HG03280 (cell line): ENCODE measurements around the gene TTLL12.
"Not testable (repeated sequence)": the region's sequence is repeated elsewhere in the genome, so short reads cannot be mapped to it uniquely, and the experiment has no call there.

Source experiments
- ATAC-seq: cut with Tn5 transposase; IDR thresholded peaks from one replicate; pipeline ENCODE4 v1.9.1; 2021; ENCODE audit warnings: mild to moderate bottlenecking, moderate library complexity; ENCODE audit not compliant: unreplicated experiment

TTLL12 gene

DNA sequence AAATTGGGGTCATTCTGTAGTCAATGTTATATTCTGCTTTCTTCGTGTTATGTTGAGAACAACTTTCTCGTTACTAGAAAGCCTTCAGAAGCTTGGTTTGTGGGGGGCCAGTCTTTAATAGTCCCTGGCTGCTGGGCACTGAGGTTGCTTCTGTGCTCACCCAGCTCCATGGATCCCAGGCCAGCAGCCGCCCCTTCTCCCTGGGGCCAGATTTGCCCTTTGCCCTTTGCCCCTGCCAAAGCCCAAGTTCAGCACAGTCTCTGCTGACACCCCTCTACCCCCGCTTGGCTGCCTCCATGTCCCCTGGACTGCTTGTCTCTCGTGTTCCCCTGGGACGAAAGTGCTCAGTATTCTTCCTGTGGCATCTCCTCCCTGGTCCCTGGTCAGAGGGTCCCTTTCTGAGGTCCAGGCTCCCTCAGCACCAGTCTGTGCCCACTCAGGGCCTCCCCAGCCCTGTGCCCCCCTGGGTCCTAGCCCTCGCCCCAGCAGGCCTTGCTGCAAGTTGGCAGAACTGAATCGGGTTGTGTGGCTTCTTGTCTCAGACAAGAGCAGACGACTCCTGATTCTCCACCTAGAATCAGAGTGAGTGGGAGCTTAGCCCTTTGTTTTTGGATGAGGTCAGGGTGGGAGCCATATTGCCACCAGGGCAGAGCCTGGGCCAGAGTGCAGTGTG lies 28.9 kb downstream of the TTLL12 start:
- ATAC-seq, result no peak

DNA sequence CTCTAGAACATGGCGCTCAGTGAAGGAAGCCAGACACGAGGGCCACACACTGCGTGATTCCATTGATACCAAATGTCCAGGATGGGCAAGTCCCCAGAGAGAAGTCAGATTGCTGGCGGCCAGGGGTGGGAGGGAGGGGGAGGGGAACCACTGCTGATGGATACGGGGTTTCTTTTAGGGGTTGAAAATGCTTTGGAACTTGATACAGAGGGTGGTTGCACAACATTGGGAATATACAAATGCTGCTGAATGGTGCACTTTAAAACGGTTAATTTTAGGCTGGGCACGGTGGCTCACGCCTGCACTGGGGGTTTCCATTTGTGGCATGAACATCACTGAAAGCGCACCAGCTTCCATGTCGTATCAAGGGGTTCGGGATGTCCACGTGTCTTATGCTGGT lies 30.5 kb downstream of the TTLL12 start:
- ATAC-seq, result no peak

DNA sequence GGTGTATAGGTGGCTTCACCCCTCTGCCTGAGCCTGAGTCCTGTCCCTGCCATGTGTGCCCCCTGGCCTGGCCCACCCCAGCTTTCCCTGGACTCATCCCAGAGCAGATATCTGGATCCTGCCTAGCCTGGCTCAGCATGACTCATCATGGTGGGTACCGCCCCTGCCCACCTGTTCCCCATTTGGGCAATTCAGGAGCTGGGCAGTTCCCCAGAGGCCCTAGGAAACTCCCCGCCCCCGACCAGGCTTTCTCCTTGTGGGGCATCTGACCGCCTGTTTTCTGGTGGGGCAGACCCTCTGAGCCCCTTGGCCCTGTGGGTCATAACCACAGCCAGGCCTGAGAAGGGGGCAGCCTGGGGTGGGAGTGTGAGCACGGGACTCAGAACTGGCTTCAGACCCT lies 31.1 kb downstream of the TTLL12 start:
- ATAC-seq, result no peak

DNA sequence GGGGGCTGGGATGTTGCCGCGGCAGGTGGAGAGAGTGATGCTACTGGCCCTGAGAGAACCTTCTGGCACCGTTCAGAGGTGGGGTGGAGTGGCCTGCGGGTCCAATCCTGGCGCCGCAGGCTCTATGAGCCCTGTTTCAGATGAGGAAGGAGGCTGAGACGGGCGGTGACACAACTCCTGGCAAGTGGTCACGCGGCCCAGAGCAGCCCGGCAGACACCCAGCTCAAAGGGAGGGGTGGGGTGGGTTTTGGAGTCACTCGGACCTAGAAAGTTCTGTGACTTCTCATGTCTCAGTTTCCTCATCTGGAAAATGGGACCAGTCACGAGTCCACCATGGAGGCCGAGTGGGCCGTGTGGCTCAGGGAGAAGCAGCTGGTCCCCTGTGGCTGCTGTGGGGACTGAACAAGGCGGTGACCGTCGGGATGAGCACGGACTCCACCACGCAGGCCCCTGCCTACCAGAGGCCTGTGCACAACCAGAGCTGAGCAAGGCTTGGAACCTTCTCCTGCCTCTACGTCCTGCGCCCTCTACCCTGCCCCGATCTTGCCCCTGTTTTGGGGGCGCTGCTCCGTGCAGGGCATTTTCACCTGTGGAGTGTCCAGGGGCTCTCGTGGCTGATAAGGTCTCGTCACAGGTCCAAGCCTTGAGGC lies 31.9 kb downstream of the TTLL12 start:
- no peak for ATAC-seq

DNA sequence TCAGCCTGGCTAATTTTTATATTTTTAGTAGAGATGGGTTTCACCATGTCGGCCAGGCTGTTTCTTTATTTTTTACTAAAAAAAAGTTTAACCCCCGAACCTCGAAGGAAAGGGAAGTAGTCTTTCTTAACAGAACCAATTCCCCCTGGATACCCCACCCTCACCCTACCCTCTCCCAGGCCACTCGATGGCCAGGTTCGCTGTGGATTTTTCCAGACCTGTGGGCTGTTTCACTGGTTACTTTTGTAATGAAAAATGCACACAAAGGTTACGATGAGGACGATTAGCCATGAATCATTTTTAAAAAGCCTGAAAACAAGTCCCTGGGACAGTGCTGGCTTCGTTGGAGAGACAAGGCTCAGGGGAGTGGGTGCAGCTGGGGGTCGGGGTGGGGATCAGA lies 33.0 kb downstream of the TTLL12 start:
- no peak for ATAC-seq

DNA sequence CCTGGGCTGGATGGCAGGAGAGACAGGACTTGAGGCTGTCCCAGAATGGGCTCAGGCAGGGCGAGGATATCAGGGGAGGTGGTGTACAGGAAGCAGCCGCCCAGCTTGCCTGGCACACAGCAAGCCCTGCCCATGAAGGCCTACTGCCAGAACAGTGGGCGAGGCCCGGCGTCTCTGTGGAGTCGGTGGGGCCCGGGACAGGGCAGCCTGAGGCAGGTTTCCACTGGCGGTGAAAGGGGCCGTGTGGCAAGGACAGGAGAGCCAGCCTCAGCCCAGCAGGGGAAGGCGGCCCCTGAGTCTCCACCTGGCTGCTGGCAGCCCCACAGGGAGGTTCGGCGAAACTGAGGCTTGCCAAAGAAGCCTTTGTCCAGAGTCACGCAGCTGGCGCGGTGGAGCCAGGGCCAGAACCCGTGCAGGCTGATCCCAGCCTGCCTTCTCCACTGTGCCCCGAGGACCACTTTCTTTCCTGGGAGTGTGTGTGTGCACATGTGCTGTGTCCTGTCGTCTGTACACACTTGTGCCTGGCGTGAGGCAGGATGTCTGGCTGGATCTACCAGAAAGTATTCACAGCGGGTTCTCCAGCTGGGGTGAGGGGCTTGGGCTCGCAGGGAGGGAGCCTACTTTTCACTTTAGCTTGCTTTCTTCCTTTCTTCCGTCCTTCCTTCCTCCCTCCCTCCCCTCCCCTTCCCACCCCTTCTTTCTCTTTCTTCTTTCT lies 34.4 kb downstream of the TTLL12 start:
- no peak for ATAC-seq

DNA sequence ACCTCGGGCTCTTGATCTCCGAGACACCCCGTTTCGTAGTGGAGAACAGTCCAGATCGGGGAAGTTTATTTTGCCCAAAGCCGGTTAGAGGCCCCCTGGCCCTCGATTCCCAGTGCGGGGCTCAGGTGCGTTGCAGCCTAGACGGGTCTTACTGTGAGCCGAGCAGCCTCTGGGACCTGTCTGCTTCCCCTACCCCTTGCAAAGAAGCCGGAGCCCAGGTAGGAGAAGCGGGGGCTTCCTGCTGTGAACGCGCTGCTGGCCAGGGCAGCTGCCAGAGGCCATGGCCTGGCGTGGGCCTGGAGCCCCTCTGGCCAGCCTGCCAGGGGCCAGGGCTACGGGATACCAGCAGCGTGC lies 35.0 kb downstream of the TTLL12 start:
- no peak for ATAC-seq

DNA sequence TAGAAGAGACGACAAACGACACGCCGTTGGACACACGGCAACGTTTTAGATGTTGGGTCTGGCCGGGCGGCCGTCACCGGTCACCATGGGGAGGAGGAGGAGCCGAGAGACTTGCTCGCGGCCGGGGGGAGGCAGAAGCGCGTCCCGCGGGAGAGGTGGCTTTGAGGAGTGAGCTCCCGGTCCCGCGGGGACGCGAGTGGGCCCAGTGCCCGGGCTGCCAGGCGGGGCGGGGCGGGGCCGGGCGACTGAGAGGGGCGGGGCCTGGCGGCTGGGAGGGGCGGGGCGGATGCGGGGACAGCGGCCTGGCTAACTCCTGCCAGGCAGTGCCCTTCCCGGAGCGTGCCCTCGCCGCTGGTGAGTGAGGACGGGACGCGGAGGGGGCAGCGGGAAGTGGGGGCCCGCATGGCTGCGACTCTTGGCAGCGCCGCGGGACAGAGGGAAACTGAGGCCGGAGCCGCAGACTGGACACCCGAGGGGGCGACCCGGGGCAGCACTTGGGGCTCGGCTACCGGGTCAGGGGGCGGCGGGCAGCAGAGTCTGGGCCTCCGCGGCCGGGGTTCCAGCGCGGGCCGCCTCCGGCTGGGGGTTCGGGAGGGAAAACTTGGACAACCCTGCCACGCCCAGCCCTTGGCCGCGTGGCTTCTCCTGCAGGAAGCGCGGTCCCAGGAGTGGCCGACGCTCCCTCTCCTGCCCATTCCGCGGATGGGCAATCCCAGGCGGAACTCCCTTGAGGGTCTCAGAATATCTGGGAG lies 35.5 kb downstream of the TTLL12 start, which contains the start of gene TSPO:
Gene TSPO, plus strand, starts transcription at position 309 of the 752 bp plus-strand sequence. CDS start 7,680 bp downstream, outside the sequence.
- peak; percentile 43 for ATAC-seq

DNA sequence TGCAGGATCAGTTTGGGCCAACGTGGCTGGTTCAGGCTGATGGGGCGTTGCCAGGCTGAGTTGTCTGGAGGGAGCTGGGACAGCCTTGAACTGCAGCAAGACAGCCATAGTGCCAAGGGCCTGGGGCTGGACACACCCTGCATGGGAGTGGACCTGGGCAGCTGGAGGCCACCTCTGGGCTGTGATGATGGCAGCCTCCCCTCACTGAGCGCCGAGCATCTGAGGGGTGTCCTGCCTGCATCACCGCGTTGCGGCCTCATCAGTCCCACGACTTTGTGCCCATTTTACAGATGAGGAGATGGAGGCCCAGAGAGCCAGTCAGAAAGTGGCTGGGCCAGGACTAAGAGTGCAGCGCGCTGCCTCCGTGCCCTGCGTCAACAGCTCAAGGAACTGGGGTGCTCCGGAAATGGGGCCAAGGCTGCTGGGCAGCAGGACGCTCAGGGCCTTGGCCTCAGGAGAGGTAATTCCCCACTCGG lies 36.2 kb downstream of the TTLL12 start:
- no peak for ATAC-seq

DNA sequence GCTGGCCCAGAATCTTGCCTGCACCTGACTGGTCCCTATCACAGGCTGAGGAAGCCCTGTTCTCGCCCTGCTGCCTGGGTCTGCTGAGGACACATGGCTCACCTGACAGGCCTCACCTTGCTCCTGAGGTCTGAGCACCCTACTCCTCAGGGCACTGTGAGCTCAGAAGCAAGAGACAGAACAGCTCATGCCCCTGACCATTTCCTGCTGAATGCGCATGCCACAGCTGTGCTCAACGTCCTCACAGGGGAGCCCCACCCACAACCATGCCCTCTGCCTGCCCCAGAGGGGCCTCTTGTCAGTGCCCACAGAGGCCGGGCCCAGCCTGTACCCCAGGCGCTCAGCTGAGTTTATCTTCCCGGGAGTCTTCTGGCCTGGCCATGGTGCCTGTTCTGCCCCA lies 38.4 kb downstream of the TTLL12 start:
- ATAC-seq, result no peak

DNA sequence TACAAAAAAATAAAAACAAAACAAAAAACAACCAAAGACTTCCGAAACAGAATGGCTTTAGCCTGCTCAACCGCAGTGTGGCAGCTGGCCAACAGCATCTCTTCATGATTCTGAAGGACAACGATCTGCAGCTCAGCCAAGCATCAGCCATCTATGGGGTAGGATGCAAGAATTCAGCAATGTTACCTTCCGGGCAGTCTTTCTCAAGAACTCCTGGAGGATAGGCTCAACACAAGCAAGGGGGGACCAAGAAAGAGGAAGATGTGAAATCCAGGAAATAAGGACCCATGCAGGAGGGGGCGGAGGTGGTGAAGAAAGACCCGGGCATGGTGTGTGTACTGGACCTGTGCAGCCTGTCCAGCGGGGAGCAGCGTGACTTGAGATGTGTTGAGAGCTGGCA lies 39.1 kb downstream of the TTLL12 start:
- ATAC-seq, result no peak

DNA sequence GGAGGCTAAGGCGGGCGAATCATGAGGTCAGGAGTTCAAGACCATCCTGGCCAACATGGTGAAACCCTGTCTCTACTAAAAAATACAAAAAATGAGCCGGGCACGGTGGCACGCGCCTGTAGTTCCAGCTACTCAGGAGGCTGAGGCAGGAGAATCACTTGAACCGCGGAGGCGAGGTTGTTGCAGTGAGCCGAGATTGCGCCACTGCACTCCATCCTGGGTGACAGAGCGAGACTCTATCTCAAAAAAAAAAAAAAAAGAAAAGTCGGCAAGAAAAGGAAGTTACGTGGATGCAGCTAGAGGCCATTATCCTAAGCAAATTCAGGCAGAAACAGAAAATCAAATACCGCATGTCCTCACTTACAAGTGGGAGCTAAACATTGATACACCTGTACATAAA lies 40.6 kb downstream of the TTLL12 start:
- ATAC-seq, result not testable (repeated sequence)

DNA sequence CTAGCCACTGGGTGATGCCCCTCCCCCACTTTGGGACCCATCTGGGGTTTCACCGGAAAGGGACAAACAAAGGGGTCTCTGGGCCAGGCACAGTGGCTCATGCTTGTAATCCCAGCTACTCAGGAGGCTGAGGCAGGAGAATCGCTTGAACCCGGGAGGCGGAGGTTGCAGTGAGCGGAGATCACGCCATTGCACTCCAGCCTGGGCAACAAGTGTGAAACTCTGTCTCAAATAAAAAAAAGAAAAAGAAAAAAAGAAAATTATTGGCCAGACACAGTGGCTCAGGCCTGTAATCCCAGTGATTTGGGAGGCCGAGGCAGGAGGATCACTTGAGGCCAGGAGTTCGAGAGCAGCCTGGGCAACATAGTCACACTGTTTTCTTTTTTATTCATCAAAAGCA lies 41.6 kb downstream of the TTLL12 start:
- not testable (repeated sequence) for ATAC-seq

DNA sequence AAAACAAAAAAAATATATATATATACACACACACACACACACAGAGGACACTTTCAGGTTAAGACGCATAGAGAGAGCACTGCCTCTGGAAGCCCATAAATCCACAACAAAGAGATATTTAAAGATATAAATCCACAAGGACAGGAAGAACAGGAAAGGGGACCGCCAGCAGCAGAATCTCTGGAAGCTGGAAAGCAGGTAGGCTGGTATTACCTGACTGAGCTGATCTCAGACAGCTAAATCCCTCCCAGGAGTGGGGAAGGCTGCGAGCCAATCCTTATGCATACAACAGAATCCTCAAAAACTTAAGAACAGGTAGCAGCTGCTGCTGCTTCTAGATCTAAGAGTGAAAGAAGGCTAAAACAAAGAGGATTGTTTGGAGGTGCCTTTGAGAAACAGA lies 42.0 kb downstream of the TTLL12 start:
- ATAC-seq, result no peak

DNA sequence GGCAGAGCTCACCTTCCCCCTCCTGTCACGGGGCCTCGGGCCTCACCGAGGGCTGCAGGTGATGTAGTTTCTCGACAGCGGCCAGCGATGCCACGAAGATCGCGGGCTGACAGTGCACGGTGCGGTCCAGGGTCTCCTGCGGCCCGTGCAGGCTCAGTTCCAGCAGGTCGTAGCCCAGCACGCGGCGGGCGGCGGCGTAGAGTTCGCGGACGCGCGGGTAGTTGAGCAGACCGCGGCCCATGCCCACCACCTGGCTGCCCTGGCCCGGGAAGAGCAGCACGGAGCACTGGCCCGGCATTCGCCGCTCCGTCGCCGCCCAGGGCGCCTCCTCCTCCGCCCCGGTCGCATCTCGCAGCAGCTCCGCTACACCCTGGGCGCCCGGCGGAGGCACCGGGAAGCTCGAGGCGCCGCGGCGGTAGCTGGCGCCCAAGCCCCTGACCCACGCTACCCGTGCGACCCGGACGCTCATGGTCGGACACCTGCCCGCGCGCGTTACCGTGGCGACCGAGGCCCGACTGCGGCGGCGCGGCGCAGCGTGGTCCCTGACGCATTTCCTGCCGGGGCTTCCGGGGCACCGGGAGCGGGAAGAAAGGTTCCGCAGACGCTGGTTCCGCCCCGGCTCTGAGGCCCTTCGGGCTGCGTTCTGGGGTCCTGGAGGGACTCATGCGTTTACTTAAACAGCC lies 43.9 kb downstream of the TTLL12 start, which contains the start of gene MCAT:
Gene MCAT, minus strand, starts transcription at position 519 of the 683 bp plus-strand sequence. Its CDS starts 50 bp downstream, at position 469.
- ATAC-seq, result peak; percentile 85

DNA sequence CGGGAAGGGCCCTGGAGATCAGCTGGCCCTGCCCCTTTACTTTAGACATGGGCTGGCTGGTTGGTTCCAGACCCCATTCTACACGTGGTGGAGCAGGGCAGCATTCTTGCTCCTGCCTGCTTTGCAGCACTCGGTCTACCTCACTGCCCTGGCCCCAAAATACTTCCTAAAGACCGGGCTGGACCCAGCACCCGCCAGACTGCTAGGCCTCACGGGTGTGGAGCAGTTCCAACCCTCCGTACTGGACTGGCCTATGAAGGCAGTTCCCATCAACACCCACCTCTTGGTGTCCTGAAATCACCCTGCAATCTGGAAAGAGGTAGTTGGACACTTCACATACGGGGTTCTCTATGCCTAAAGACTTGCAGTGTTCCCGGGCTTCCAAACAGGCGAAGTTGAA lies 50.1 kb downstream of the TTLL12 start:
- no peak for ATAC-seq

DNA sequence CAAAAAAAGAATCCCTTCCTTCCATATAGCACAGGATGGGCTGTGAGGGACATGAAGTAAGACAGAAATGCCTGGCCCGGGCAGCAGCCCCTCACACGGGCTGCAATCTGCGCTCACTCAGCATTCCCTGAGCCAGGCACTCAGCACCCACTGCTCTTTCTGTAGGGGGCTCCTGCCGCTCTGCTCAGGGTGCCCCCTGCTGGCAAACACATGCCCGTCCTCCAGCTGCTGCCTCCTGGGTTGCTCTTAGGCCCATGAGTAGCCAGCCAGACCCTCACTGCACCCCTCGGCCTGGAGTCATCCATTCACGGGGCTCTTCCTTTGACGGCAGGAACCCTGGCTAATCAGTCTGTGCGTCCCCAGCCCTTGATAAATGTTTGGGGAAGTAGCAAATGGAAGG lies 50.7 kb downstream of the TTLL12 start:
- ATAC-seq, result no peak

DNA sequence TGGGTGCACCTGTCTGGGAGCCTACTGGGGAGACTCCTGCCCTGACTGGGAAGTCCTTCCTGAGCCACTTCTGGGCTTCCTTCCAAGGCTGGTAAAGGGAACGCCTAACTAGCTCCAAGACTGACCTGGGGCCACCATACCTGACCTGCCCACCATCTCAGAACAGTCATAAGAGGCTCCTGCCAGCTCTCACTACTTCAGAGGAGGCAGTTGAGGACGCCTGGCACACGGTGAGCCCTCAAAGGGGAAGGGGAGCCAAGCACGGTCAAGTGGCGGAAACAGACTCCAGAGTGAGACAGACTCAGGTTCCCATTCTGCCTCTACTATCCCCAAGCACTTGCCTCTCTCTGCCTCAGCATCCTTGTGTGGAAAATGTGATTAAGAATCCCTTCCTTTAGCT lies 51.4 kb downstream of the TTLL12 start:
- no peak for ATAC-seq

DNA sequence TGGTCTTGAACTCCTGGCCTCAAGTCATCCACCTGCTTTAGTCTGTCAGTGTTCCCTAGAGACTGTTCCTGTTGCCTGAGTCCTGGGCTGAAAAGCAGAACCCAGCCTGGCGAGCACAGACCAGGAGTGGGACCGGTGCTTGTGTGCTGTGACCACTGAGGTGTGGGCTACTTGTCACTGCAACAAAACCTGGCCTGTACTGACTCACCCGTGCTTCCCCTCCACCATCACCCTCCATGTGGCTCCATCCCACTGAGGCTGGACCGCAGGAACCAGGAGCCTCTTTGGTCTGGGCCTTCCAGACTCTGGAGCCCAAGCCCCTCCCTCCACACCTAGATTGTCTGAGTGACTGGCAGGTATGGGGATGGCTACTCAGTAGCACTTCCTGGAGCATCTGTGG lies 52.4 kb downstream of the TTLL12 start:
- ATAC-seq, result no peak

DNA sequence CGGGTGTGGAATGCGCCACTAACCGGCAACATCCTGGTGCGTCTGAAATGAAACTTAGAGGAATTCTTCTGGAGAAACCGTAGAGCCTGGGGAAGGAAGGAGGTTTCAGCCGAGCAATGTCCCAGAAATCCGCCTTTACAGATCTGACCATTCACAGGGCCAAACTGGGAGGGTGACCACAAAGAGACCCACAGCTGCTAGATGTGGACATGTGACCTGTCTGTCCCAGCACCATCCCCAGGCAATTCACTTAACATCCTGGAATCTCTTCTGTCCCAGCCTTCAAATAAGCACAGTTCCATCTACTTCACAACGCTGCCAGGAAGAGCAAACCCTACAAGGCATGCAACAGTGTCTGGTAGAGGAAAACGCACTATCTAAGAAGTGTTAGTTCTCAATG lies 53.5 kb downstream of the TTLL12 start:
- ATAC-seq, result no peak
